RPMI8226 (cell line): Measurements from ENCODE around the gene TAF1B.

Experiments
- DNase-seq: peaks from one replicate; pipeline ENCODE4 v3.0.0-alpha.2; 2015

TAF1B gene

DNA sequence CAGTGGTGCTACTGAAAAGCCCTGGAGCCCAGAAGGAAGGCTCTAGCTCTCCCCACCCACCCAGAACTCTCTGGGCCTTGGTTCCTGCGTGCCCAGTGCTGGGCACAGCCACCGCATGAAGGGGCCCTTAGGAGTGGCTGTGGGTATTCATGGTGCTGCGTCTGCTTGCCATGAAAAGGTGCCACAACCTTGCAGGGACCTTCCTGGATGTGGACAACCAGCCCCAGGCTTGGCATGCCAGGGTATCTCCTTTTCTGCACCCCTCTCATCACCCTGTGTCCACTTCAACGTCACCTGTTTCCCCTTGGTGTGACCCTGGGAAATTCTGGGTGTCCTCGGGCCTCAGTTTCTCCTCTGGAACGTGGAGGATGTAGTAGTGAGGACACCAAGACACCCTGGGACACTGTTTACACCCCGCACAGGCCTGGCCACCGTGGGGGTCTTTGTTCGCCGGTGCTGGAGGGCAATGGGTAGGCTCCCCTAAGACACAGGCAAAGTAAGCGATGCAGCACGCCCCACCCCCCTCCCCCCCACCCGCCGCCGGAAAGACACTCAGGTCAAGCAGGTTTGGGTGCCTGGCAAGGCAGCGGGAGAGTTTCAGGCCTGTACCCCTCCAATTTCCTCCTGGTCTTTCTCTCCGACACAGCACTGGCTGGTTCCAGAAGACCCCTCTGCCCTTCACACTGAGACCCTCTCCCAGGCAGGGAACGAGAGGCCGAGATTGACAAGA, 34.8 kb upstream of the TAF1B start:
- no peak for DNase-seq

DNA sequence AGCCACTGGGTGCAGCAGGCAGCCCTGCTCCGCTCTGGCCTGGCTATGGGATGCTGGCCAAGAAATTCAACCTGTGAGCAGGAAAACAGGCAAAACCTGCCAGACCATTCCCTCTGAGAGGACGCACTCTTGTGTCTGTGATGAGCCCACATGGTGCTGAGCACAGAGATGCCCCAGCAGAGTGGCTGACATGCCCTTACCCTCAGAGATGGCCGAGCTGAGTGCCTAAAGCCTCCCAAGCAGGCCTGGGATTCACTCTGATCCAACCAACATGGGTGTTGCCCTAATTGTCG, 34.3 kb upstream of the TAF1B start:
- DNase-seq: no peak

DNA sequence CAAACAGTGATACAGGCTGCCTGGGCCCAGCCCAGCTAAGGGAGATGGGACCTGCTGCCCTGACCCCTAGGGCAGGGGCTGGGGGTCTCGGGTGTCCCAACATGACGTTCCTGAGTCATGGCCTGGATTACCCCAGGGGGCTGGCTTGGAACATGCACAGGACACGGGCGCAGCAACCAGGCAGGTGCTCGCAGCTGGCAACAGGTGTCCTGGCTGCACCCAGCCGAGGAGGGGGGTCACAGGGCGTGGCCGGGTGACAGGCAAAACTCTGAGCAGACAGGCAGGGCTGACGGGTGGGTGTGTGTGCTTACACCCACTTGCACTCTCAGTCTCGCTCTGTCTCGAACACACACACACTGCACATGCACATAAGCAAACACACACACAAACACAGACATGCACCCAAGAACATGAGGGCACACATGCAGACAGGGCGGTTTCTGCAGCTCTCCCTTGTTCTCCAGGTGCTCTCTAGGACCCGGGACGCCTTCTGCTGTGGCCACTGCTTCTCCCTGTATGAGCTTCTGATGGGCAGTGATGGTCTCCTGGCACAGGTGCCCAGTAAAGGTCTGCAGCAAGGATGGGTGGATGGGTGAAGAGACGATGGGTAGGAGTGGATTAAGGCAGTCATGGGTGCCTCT, 33.7 kb upstream of the TAF1B start:
- DNase-seq: peak; percentile 51

DNA sequence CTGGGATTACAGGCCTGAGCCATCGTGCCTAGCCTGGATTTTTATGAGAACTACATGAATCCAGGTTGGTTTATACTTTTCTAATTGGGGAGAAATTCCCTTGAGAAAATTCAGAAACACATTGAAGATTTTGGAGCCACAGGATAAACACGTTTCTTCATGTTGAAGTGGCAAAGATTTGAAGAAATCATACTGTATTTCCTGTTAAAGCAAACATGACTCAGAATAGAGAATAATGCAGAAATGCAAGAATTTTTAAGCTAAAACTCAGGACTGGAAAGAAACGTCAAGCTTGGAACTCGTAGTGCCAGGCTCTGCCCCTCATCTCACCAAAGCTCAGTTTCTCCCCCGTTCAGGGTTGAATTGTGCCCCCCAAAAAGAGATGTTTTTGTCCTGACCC, 32.1 kb upstream of the TAF1B start:
- DNase-seq: no peak

DNA sequence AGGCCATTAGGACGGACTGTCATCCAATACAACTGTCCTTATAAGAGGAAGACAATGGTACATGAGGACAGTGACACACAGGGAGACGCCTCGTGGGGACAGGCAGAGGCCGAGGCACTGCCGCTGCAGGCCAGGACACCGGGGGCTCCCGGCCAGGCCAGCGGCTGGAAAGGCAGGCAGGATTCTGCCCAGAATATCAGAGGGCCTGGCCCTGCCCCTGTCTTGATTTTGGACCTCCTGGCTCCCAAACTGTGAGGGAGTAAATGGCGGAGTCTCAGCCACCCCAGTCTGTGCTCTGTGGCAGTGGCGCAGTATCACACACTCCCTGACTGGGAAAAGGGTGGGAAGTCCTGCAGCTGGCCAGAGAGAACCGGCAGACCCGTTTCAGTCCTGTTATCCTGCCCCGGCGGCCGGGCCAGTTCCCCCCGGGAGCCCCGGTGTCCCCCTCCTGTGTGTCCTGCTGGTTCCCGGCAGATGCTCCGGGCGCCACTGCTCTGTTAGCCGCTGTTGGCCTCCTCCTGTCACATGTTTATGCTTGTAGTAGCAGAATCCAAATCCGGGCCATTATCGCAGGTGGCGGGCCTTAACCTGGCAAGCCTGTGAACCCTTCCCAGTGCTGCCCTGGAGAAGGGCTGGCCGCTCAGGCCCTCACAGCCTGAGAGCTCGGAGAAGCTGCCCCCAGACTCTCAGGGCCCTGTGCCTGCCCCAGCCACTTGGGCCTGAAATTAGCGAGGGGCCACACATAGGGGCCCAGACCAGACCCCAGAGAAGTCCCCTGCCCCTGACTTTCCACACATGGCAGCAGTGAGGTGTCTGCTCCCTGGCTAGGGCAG, 31.4 kb upstream of the TAF1B start:
- DNase-seq: no peak

DNA sequence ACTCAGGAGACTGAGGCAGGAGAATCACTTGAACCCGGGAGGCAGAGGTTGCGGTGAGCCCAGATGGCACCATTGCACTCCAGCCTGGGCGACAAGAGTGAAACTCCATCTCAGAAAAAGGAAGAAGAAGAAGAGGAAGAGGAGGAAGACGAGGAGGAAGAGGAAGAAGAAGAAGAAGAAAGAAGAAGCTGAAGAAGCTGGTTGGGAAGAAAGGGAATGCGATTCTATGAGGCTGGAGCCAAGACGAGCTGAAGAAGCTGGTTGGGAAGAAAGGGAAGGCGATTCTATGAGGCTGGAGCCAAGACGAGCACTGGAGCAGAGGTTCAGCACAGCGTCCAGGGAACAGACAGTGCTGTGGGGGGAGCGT, 30.3 kb upstream of the TAF1B start:
- DNase-seq: no peak

DNA sequence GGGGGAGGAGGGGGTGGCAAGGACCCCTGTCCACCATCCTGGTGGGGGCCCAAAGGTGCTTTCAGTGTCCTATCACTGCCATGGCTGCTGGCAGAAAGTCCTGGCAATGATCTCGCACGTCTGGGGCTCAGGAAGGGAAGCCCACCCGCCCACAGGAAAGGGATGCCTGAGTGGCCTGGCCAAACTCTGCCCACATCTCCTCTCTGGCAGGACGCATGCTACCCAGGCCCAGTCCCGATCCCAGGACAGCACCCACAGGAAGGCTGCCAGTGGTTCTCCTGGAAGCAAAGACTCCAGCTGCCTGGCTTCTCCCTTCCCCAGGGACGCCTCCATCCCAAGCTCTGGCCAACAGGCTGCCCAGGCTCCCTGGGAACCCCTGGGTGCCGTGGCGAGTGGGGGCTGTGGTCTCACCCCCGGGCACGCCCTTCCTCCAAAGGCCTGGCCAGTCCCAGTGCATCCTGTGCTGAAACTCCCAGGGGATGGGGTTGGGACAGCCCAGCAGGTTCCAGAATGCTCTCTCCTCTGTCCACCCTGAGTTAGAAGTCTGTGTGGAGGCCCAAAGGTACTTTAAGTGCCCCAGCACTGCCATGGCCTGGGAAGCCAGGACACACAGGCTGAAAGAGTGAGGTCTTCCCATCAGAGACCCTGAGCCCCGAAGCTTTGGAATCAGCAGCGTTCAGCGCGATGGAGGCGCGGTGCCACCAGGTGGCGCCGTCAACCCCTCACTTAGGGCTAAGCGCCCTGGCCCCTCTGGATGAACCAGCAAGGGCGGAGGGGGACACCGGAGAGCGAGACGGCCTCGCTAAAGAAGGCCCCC, 29.8 kb upstream of the TAF1B start:
- peak; percentile 78 for DNase-seq

DNA sequence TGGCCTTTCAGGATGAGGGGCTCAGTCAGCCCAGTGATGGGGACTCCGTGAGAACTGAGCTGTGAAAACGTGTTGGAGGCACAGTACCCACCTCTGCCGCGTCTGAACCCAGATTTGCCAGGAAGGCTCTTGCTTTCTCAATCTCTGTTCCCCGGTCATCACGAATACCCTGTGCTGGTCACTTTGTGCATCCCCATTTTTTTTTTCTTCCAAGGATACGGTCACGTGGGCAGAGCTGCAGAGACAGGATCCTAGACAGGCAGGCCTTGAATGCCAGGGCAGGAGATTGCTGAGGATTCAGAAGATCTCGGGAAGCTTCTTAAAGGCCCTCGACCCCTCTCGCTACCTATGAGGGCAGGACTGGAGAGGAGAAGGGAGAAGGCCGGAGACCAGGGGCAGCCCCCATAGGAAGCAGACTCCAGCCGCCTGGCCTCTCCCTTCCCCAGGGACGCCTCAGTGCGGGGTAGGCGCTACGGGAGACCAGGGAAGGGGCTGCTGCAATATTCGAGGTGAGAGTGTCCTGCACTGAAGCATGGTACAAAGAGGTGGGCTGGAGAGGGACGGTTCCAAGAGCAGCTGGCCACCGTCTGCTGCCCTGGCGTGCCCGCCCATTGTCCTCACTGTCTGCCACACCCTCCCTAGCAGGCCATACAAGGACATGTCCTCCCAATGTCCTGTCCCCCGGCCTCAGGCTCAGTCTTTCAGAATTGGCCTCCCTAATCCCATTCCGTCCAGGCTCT, 29.0 kb upstream of the TAF1B start:
- DNase-seq: no peak

DNA sequence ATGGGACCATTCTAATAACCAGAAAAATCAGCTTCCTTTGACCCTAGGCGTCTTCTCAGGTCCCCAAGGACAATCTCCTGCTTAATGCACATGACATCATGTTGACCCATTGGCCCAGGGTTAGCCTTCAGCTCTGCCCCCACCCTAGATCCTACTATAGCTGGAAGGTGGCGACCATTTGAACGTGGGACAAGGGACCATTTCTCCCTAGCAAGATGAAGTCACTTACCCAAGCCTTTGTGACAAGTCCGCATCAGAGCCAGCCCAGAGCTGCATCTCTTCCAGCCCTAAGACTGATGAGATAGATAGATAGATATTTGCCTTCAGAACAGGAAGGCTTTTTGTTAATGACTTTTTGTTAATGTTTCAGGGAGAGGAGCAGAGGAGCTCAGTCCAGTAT, 28.2 kb upstream of the TAF1B start:
- no peak for DNase-seq

DNA sequence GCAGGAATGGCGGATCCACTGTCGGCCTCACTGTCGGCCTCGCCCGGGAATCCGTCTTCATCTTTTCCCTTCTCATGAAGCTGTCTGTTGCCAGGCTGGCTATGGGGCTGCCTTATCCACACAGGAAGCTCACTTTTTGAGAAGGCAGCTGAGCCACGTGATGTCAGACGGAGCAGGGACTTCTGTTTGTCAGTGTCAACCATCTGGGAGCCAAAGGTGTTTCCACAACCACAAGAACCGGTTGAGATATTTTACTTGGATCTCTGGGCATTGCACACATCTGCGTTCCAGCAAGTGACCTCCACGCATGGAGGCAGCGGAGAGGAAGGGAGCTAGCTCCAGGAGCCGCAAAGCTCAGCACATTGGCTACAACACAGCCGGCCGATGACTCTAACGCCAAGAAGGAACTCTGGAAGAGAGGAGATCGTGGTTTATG, 27.4 kb upstream of the TAF1B start:
- DNase-seq: no peak

DNA sequence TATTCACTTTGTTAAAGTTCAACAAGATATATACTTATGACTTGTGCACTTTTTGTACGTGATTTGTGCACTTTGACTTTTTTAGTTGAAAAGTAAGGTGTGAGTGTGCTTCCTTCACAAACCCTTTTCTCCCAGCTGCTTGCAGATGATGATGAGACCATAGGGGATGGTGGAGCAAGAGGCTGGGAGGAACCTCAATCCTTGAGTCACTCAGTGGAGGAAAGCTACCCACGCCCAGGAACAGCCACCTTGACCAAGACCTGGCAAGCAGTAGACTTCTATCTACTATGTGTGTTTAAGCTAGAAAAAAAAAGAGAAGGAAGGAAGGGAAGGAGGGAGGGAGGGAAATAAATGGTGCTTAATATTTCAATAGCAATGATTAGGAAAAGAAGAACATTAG, 25.2 kb upstream of the TAF1B start:
- DNase-seq: no peak

DNA sequence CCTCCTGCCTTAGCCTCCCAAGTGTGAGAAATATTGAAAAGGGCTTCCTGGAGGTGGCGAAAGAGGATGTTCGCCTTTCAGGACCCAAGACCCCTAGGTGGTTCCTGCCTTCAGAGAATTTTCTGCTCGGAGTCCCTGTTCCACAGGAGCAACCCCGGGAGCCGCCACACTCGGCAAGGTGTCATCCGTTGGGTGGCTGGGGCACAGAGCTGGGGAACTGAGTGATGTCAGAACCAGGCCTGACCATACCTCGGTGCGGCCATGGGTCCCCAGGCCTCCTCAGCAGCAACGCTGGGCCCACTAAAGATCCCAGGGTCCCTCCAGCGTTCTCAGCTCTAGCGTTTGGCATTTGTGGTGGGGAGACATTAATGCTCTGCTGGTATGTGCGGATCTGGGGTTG, 23.7 kb upstream of the TAF1B start:
- DNase-seq: no peak

DNA sequence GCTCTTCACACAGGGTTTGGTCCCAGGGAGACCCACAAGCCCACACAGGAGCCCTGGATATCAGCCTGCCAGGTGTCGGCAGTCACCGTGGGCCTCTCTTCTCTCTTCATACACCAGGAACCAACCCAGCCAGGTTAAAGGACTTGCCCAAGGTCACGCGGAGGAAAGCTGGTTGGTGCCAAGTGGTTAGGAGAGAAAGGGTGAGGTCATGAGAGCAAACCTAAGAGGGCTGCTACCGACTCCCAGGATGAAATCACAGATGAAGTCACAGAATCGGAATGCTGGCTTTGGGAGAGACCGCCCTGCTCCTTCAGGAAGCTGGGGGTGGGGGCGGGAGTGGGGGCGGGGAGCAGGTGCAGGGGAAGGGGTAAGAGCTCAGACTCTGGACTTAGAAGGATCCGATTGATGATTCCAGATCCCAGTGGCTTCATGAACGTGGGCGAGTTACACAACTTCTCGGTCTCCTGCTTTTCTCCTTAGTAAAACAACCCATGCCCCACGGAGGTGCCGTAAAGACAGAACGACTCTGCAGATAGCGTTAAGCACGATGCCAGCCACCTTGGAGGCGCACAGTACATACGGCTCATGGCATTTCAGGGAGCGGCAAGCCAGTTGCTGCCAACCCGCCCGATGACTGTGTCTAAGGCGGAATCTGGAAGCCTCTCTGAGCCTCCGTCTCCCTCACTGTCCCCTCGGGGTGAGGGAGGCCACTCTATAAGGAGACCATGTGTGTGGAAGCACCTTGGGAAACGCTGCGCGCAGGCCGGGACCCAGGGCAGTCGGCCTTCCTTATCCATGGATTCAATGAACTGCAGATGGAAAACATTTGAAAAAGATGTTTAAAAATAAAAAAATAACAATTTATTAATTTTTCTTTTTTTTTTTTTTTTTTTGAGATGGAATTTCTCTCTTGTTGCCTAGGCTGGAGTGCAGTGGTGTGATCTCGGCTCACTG, 23.0 kb upstream of the TAF1B start:
- DNase-seq: no peak

DNA sequence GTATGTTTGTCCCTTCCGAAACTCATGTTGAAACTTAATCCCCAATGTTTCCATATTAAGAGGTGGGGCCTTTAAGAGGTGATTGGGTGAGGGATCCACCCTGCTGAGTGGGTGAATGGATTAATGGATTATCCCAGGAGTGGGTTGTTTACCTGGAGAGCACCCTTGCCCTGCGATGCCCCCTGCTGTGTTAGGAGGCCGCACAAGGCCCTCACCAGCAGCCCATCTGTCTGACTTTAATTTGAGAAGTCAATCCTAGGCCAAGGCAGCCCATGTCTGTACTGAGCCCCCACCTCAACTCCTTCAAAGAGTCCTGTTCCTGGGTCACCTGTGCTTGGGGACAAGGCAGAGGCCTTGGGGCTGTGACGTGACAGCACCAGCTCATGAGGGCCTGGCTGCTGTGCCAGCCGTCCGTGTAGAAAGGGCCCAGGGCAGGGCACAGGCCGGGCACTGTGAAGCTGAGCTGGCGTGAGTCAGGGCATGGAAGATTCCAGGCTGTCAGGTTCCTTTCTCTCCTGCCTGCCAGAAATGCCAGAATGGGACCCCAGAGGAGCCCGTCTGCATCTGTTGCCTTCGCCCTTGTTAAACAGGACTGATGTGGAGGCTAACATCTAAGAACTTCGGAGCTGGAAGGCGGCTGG, 21.3 kb upstream of the TAF1B start:
- DNase-seq: no peak

DNA sequence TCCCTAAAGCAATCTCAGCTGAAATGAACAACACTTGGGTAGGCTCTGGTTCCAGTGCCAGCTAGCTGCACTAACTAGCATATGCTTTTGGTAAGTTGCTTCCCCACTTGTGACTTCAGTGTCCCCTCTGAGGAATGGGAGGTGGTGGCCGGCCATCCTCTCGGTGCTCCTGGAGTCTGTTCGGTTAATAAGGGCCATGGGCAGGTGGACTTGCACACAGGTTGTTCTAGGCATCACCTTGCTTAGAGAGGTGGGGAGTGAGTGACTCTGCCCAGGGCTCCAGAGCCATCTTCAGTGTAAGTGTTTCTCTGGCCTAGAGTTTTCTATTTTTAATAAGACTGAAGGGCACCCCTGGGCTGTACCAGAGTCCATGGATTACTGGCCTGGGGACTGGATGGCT, 18.8 kb upstream of the TAF1B start:
- DNase-seq: no peak

DNA sequence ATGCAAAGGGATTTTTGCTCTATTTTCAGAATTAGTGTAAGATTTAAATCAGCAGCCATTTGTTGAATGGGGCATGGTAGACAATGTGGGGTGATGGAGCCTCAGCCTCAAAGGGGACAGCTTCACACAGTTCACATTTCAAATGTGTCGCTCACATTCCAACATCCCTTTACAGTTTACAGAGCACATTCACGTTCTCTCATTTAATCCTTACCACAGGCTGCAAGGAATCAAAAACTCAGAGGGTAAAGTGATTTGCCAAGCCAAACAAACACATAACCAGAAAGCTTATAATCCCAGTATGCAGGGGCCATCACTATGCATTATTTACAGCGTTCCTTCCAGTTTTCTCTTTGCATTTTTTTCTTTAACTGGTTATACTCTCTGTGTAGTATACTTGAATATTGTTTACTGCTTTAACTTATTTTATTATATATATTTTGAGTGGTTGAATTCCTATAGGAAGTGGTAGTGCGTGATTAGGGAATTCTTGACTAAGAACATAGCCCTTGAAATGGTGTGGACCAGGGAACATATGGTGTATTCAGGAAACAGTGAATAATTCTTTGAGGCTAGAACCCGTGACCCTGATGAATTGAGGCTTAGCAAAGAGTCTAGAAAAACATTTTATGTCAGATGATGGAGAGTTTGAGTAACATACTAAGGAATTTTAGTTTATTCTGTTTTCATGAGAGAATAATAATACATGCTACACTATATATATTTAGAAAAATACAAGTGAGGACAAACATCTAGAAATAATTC, 18.1 kb upstream of the TAF1B start:
- DNase-seq: no peak

DNA sequence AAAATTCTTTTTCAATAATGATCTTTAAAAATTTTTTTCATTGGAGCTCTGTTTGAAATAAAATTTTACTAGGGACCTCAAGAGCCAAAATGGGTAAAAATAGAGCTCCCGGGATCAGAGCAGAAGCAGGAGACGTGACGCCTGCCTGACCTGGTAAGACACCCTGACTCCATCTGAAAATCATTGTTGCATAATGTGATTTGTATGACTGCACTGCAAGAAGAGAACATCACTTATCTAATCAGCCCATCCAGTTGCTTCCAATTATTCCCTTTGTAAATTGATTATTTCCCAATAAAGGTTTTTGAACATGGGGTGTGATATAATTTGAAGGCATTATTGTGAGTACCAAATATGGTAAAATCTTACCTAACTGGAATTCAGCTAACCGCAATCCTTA, 17.1 kb upstream of the TAF1B start:
- DNase-seq: no peak

DNA sequence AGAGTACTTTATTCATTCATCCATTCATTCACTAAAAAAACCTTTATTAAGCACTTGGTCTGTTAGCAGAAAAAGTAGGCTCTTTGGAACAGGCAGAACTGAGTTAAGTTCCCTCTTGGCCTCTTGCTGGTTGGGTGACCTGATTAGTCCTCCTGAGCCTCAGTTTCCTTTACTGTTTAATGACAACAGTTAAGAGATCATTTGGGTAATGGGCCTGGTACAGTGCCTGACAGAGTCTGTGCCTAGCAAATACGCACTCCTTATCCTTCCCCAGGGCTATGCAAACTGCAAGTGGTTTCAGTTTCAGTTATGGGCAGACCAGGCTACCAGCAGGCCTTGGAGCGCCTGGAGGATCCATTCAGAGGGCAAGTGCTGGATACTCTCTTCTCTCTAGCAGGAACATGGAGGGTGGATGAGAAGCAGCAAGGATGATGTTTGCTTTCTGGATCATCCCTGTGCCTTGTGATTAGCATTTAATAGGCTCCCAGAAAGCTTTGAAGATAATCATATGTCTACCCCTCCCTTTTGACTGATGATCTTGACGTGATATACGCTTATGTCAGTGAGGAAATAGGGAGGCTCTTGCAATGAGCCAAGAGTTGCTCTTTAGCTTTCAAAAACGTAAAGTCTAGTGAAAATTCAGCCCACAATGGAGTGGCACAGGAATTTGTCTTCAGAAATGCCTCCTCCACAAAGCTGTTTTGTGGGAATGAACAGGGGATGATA, 12.4 kb upstream of the TAF1B start:
- DNase-seq: peak; percentile 40

DNA sequence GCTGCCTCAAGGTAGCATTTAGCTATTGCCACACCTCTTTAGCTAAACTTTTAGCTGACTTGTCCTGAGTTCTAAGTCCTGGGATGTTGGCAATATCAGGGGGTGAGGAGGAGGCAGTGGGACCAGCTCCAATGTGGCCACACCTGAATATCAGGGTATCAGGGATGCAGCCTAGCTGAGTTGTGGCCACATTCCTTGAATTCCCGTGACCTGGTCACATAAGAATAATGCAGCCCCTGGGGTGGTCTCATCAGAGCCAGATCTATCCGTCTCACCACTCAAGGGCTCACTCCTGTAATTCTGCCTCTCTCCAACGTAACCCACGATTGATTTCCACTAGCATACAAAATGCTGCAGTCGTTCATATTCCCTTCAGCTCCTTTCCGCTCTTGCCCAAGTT, 11.6 kb upstream of the TAF1B start:
- no peak for DNase-seq
